ENCODE data around the gene LPCAT1.

GRCh38 chr5:1506242-1507013 lies 17.3 kb downstream of the LPCAT1 start:
- TF ChIP-seq ZFP30 (CRISPR knock-in tag; IDR thresholded peaks at IDR 0.05): no peak
- no peak for TF ChIP-seq GLIS3 (CRISPR knock-in tag; IDR thresholded peaks at IDR 0.05)
- no peak for TF ChIP-seq SNAI2 (CRISPR knock-in tag; IDR thresholded peaks at IDR 0.05)
- TF ChIP-seq ZFP3 (CRISPR knock-in tag; IDR thresholded peaks at IDR 0.05): no peak
- no peak for TF ChIP-seq TSHZ2 (CRISPR knock-in tag; IDR thresholded peaks at IDR 0.05)
- TF ChIP-seq ESRRG (CRISPR knock-in tag; IDR thresholded peaks at IDR 0.05): no peak
- TF ChIP-seq TOX (CRISPR knock-in tag; IDR thresholded peaks at IDR 0.05; ENCODE audit: borderline replicate concordance): no peak
- TF ChIP-seq POU6F1 (CRISPR knock-in tag; IDR thresholded peaks at IDR 0.05; ENCODE audit: borderline replicate concordance, low read depth): no peak
- TF ChIP-seq PATZ1 (CRISPR knock-in tag; IDR thresholded peaks at IDR 0.05; ENCODE audit: borderline replicate concordance): no peak
- no peak for TF ChIP-seq TCF4 (CRISPR knock-in tag; IDR thresholded peaks at IDR 0.05; ENCODE audit: borderline replicate concordance)
- no peak for TF ChIP-seq OSR1 (CRISPR knock-in tag; IDR thresholded peaks at IDR 0.05)
- no peak for TF ChIP-seq CSDC2 (CRISPR knock-in tag; IDR thresholded peaks at IDR 0.05)
- TF ChIP-seq BACH2 (CRISPR knock-in tag; IDR thresholded peaks at IDR 0.05; ENCODE audit: borderline replicate concordance): no peak
- no peak for TF ChIP-seq CREB5 (CRISPR knock-in tag; IDR thresholded peaks at IDR 0.05; ENCODE audit: low read depth)
